Fibroblast of lung (primary cell): ENCODE data around the gene ITPK1. TPM values are rescaled to one million over a fixed set of nuclear protein-coding genes. Genes with fewer than 3 reads are reported as not detected.

Source experiments
- DNase-seq, 2 donors: peaks; one replicate each; pipeline versions ENCODE4 v3.0.0 to v3.0.0-alpha.2; 2010; ENCODE audit warnings: low read depth in 2 of 2
- H2AFZ ChIP-seq: 2 replicates; pipeline ENCODE4 v1.5.1; 2012; ENCODE audit warnings: low read length, control low read depth, inconsistent platforms
- H3K27ac ChIP-seq: 2 replicates; pipeline ENCODE4 v1.5.1; 2011; ENCODE audit warnings: low read length, control low read depth; ENCODE audit not compliant: insufficient read depth
- H3K27me3 ChIP-seq: 2 replicates; pipeline ENCODE4 v1.5.1; 2011; ENCODE audit warnings: mild to moderate bottlenecking, low read length; ENCODE audit not compliant: control insufficient read depth, insufficient read depth
- H3K36me3 ChIP-seq: 2 replicates; pipeline ENCODE4 v1.5.1; 2011; ENCODE audit warnings: low read length; ENCODE audit not compliant: control insufficient read depth, insufficient read depth
- H3K4me1 ChIP-seq: 2 replicates; pipeline ENCODE4 v1.5.1; 2011; ENCODE audit warnings: low read length; ENCODE audit not compliant: control insufficient read depth, insufficient read depth; ENCODE audit errors: extremely low read depth
- H3K4me2 ChIP-seq: 2 replicates; pipeline ENCODE4 v1.5.1; 2011; ENCODE audit warnings: low read length, control low read depth; ENCODE audit not compliant: insufficient read depth; ENCODE audit errors: extremely low read depth
- H3K4me3 ChIP-seq, 4 experiments: fragments of 200-600 bp in 1 of 4; sonication (generic) in 1 of 4; replicated peaks in 1 of 4; 2 replicates each; pipeline ENCODE4 v1.5.1; 2011 to 2016; ENCODE audit warnings: low read length in 4 of 4, low read depth in 3 of 4, mild to moderate bottlenecking in 3 of 4, control low read depth in 2 of 4, inconsistent platforms in 1 of 4, mixed read lengths in 1 of 4; ENCODE audit not compliant: insufficient read depth in 1 of 4; ENCODE audit errors: control extremely low read depth in 1 of 4
- H3K79me2 ChIP-seq: 2 replicates; pipeline ENCODE4 v1.5.1; 2012; ENCODE audit warnings: mild to moderate bottlenecking, low read length, inconsistent platforms; ENCODE audit not compliant: control insufficient read depth, insufficient read depth
- H3K9ac ChIP-seq: 2 replicates; pipeline ENCODE4 v1.5.1; 2011; ENCODE audit warnings: mild to moderate bottlenecking, low read length, control low read depth; ENCODE audit not compliant: insufficient read depth
- H3K9me3 ChIP-seq: 2 replicates; pipeline ENCODE4 v1.5.1; 2012; ENCODE audit warnings: low read depth, low read length; ENCODE audit not compliant: control insufficient read depth, insufficient read depth
- H4K20me1 ChIP-seq: 2 replicates; pipeline ENCODE4 v1.5.1; 2011; ENCODE audit warnings: low read length; ENCODE audit not compliant: control insufficient read depth, insufficient read depth; ENCODE audit errors: extremely low read depth
- EZH2 ChIP-seq: IDR thresholded peaks from 2 replicates; pipeline ENCODE4 v1.5.1; 2012; ENCODE audit warnings: low read length, control low read depth, mild to moderate bottlenecking; ENCODE audit errors: missing control alignments
- polyA plus RNA-seq, 2 donors: library from polyadenylated mRNA; depleted of rRNA in 1 of 2; stranded (reverse) in 1 of 2; unstranded in 1 of 2; fragments of >200 nt; gene quantifications; 2 replicates each; pipeline ENCODE4 v1.2.1, GENCODE V29; 2011 to 2012; ENCODE audit warnings: missing spikeins in 1 of 2
- total RNA-seq: library from RNA; depleted of rRNA; stranded (reverse); fragments of >200 nt; gene quantifications from 2 replicates; pipeline ENCODE4 v1.2.1, GENCODE V29; 2014
- TF ChIP-seq, protein P1 (sequence below), 2 donors: IDR thresholded peaks in 1 of 2; conservative IDR thresholded peaks in 1 of 2; 1 replicate in 1 of 2; 2 replicates in 1 of 2; pipeline ENCODE4 v1.5.1; 2011 to 2012; ENCODE audit warnings: low read length in 2 of 2, control low read depth in 1 of 2, inconsistent platforms in 1 of 2, low read depth in 1 of 2, mild to moderate bottlenecking in 1 of 2

The ITPK1 gene
- total and polyA plus RNA-seq, 2 donors (not counting 1 experiment from before 2014, with no cell fraction given), result 9.2 to 23.1 TPM

DNA sequence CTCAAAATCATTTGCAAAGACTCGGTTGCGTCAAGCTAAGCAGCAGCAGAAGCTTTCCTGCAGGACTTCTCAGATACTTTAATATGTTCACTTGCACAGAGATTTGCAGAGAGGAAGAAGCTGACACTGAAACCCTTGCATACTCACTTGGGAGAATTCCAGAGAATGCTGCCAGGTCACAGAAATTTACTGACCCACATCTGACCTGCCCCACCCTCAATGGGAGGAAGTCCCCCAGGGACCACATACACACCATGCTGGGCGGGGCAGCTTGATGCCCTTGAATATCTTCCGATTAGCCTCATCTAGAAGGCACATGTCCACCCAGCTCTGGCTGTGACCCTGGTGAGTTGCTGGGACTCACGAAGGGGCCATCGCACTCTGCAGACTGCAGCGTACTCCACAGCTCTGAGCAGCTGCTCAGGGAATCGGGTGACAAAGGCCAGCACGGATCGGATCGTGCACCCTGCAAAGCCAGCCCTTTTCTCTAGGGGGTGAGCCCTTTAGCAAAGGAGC, 83.2 kb downstream of the ITPK1 start:
- H3K9me3 ChIP-seq, result no peaks in the 10 kb centered on the region
- no peaks in the 10 kb centered on the region for H3K36me3 ChIP-seq
- no peaks in the 10 kb centered on the region for H3K79me2 ChIP-seq
- no peak overlapping the region for H3K9ac ChIP-seq
- H3K27me3 ChIP-seq, result no peaks in the 10 kb centered on the region
- no peak for DNase-seq
- H3K4me2 ChIP-seq, result no peak overlapping the region
- no peak overlapping the region for H2AFZ ChIP-seq
- H3K4me1 ChIP-seq, result peaks cover 12% of the 10 kb centered on the region
- H3K27ac ChIP-seq, result no peak overlapping the region
- H4K20me1 ChIP-seq, result no peaks in the 10 kb centered on the region
- H3K4me3 ChIP-seq, result no peak overlapping the region
- no peak for TF ChIP-seq EZH2
- TF ChIP-seq, protein P1, sequence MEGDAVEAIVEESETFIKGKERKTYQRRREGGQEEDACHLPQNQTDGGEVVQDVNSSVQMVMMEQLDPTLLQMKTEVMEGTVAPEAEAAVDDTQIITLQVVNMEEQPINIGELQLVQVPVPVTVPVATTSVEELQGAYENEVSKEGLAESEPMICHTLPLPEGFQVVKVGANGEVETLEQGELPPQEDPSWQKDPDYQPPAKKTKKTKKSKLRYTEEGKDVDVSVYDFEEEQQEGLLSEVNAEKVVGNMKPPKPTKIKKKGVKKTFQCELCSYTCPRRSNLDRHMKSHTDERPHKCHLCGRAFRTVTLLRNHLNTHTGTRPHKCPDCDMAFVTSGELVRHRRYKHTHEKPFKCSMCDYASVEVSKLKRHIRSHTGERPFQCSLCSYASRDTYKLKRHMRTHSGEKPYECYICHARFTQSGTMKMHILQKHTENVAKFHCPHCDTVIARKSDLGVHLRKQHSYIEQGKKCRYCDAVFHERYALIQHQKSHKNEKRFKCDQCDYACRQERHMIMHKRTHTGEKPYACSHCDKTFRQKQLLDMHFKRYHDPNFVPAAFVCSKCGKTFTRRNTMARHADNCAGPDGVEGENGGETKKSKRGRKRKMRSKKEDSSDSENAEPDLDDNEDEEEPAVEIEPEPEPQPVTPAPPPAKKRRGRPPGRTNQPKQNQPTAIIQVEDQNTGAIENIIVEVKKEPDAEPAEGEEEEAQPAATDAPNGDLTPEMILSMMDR (conservative IDR thresholded peaks at IDR 0.05 in 1 of 2, IDR thresholded peaks at IDR 0.05 in 1 of 2; ENCODE audit: low read depth in 1 of 2, low read length in 2 of 2), result no peak

DNA sequence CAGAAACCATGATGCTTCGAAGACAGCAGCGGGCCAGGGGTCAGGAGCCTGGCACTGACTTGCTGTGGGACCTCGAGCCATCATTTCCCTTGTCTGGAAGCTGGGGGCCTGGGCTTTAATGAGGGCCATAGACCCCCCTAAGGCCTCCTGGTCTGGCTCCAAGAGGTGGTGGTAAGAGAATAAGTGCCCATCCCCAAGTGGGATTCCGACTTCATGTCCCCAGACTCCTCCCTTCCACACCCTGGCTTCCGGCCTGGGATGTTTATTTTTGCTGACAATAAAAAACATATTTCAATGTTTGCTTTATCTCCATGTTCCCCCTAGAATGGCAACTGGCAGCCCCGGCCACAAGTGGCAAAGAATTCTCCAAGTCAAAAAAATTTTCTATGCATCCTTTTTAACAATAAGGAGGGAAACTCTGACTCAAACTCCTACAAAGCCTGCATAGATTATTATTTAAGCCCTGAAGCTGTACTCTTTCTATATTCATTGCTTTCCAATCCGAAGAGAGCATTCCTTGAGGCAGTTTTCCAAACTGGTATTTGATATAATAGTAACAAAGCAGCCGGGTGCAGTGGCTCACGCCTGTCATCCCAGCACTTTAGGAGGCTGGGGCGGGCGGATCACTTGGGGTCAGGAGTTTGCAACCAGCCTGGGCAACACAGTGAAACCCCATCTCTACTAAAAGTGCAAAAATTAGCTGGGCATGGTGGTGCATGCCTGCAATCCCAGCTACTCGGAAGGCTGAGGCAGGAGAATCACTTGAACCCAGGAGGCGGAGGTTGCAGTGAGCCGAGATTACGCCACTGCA, 84.0 kb downstream of the ITPK1 start:
- Histone ChIP-seq H3K4me3 (no peak overlapping the region), H3K9me3 (no peaks in the 10 kb centered on the region), H3K9ac (no peak overlapping the region), H3K27ac (no peak overlapping the region), H3K27me3 (no peaks in the 10 kb centered on the region), H3K4me1 (peaks cover 8% of the 10 kb centered on the region), H3K36me3 (no peaks in the 10 kb centered on the region), H3K79me2 (no peaks in the 10 kb centered on the region), H2AFZ (no peak overlapping the region), H4K20me1 (no peaks in the 10 kb centered on the region), H3K4me2 (no peak overlapping the region)
- no peak for TF ChIP-seq EZH2
- TF ChIP-seq, protein P1 (conservative IDR thresholded peaks at IDR 0.05 in 1 of 2, IDR thresholded peaks at IDR 0.05 in 1 of 2; ENCODE audit: low read depth in 1 of 2, low read length in 2 of 2), result no peak
- DNase-seq, result no peak

DNA sequence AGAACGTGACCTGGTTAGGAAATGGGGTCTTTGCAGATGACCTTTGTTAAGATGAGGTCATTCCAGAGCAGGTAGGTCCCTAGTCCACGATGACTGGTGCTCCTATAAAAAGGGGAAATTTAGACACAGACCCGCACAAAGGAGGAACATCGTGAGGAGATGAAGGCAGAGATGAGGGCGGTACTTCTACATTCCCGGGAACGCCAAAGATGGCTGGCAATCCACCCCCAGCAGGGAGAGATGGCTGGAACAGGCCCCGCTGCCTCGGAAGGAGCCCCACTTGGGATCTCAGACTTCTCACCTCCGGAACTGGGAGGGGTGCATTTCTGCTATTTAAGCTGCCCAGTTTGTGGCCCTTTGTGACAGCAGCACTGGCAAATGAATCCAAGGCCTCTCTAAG, 85.0 kb downstream of the ITPK1 start:
- no peaks in the 10 kb centered on the region for H4K20me1 ChIP-seq
- no peak overlapping the region for H2AFZ ChIP-seq
- no peak for DNase-seq
- no peaks in the 10 kb centered on the region for H3K9me3 ChIP-seq
- H3K4me2 ChIP-seq, result no peak overlapping the region
- no peaks in the 10 kb centered on the region for H3K79me2 ChIP-seq
- H3K27me3 ChIP-seq, result no peaks in the 10 kb centered on the region
- H3K4me3 ChIP-seq, result no peak overlapping the region
- no peak overlapping the region for H3K27ac ChIP-seq
- TF ChIP-seq, protein P1 (conservative IDR thresholded peaks at IDR 0.05 in 1 of 2, IDR thresholded peaks at IDR 0.05 in 1 of 2; ENCODE audit: low read depth in 1 of 2, low read length in 2 of 2), result no peak
- TF ChIP-seq EZH2, result no peak
- peaks cover 4% of the 10 kb centered on the region for H3K4me1 ChIP-seq
- no peaks in the 10 kb centered on the region for H3K36me3 ChIP-seq
- H3K9ac ChIP-seq, result no peak overlapping the region
